ENCODE measurements around the gene KMO.

GRCh38 chr1:241612533-241613477 is 80.6 kb downstream of the KMO start:
- TF ChIP-seq CTCF (conservative IDR thresholded peaks at IDR 0.05) = no peak
- no peak for TF ChIP-seq EZH2 (IDR thresholded peaks at IDR 0.05; ENCODE audit: low read depth)
